OCI-LY7 (cell line): ENCODE data around the gene USP35. TPM values are rescaled to one million over a fixed set of nuclear protein-coding genes. Genes with fewer than 3 reads are reported as not detected.

ENCODE experiments used
- BruUV-seq: library from RNA; stranded (reverse); fragments of 400-500 nt; replicated peaks from 2 replicates; lab custom pipeline; 2021; lab: Mats Ljungman, UMichigan
- CTCF ChIA-PET: fragments of 300-600 bp; sonication (Branson Sonifier 250); formaldehyde crosslinking; loops from one replicate; lab custom pipeline; 2022; ENCODE audit warnings: antibody characterized with exemption; ENCODE audit not compliant: unreplicated experiment; lab: Charles Lee
- POLR2A ChIA-PET: fragments of 300-600 bp; sonication (Branson Sonifier 250); formaldehyde crosslinking; loops from one replicate; lab custom pipeline; 2022; ENCODE audit warnings: antibody characterized with exemption; lab: Charles Lee
- DNase-seq: peaks from one replicate; pipeline ENCODE4 v3.0.0-alpha.2; 2015; ENCODE audit warnings: low spot score
- H2AFZ ChIP-seq: fragments of 200-600 bp; sonication (generic), shearing (Covaris generic); 2 replicates; pipeline ENCODE4 v1.6.1; 2014; ENCODE audit warnings: mild to moderate bottlenecking, antibody characterized with exemption, low read length, moderate library complexity
- H3K27ac ChIP-seq: fragments of 200-600 bp; sonication (generic); 2 replicates; pipeline ENCODE4 v1.5.1; 2014; ENCODE audit warnings: mixed run types, low read depth, mild to moderate bottlenecking, moderate library complexity, low read length, inconsistent platforms; ENCODE audit not compliant: poor library complexity, severe bottlenecking
- H3K36me3 ChIP-seq: fragments of 200-600 bp; sonication (generic); 2 replicates; pipeline ENCODE4 v1.6.1; 2014; ENCODE audit warnings: mild to moderate bottlenecking, antibody characterized with exemption, low read length, moderate library complexity, mixed read lengths; ENCODE audit not compliant: insufficient read depth
- H3K4me1 ChIP-seq: fragments of 200-600 bp; sonication (generic); 2 replicates; pipeline ENCODE4 v1.5.1; 2014; ENCODE audit warnings: mild to moderate bottlenecking, low read length; ENCODE audit not compliant: insufficient read depth, poor library complexity, severe bottlenecking
- H3K4me2 ChIP-seq: fragments of 200-600 bp; sonication (generic); 2 replicates; pipeline ENCODE4 v1.6.1; 2014; ENCODE audit warnings: mild to moderate bottlenecking, low read length
- H3K4me3 ChIP-seq: fragments of 200-600 bp; sonication (generic); 2 replicates; pipeline ENCODE4 v1.5.1; 2014; ENCODE audit warnings: mild to moderate bottlenecking, low read depth, low read length; ENCODE audit not compliant: poor library complexity, severe bottlenecking
- H3K79me2 ChIP-seq: fragments of 200-600 bp; sonication (generic); 2 replicates; pipeline ENCODE4 v1.6.1; 2016; ENCODE audit warnings: low read depth, mild to moderate bottlenecking, low read length, moderate library complexity, mixed read lengths; ENCODE audit not compliant: insufficient read depth
- H3K9me2 ChIP-seq: fragments of 200-600 bp; sonication (generic); 2 replicates; pipeline ENCODE4 v1.6.1; 2016; ENCODE audit warnings: mild to moderate bottlenecking, low read length, mixed read lengths; ENCODE audit not compliant: insufficient read depth
- H3K9me3 ChIP-seq: fragments of 200-600 bp; sonication (generic); 2 replicates; pipeline ENCODE4 v1.6.1; 2014; ENCODE audit warnings: mild to moderate bottlenecking, mixed run types, low read length, mixed read lengths
- H4K20me1 ChIP-seq: fragments of 200-600 bp; sonication (generic); 2 replicates; pipeline ENCODE4 v1.6.1; 2014; ENCODE audit warnings: mild to moderate bottlenecking, antibody characterized with exemption, low read length, moderate library complexity, mixed read lengths; ENCODE audit not compliant: insufficient read depth
- CTCF ChIP-seq: fragments of 200-600 bp; sonication (generic); conservative IDR thresholded peaks from 2 replicates; pipeline ENCODE4 v1.5.1; 2014; ENCODE audit warnings: mild to moderate bottlenecking, antibody characterized with exemption, low read length, moderate library complexity, mixed read lengths
- EZH2phosphoT487 ChIP-seq: fragments of 200-600 bp; sonication (generic); IDR thresholded peaks from 2 replicates; pipeline ENCODE4 v1.6.1; 2018; ENCODE audit warnings: low read depth, borderline replicate concordance, mild to moderate bottlenecking, mixed run types, antibody characterized with exemption, low read length, moderate library complexity, mixed read lengths
- intact Hi-C: fragments of 100-400 bp; cut with micrococcal nuclease; formaldehyde crosslinking; loops from one replicate; pipeline ENCODE4 v1.10.0; 2022; ENCODE audit not compliant: unreplicated experiment
- total RNA-seq, 2 experiments: library from RNA; depleted of rRNA in 1 of 2; stranded (reverse); fragments of >200 nt in 1 of 2; shearing (Covaris generic) in 1 of 2; gene quantifications; 2 replicates each; pipeline ENCODE4 v1.2.3, GENCODE V29; 2014 to 2022

Gene USP35
- total RNA-seq, 2 experiments from 2014 or later: 3.2 to 4.9 TPM

GRCh38 chr11:78213526-78214330 is 25.0 kb downstream of the USP35 start:
- H3K9me2 ChIP-seq: no peaks in the 10 kb centered on the region
- no peak overlapping the region for H3K27ac ChIP-seq
- H3K4me3 ChIP-seq: no peak overlapping the region
- TF ChIP-seq CTCF (no peak), EZH2phosphoT487 (no peak)
- H4K20me1 ChIP-seq: no peaks in the 10 kb centered on the region
- no peak overlapping the region for H3K4me2 ChIP-seq
- ChIA-PET POLR2A (no interaction called here), CTCF (no interaction called here)
- no peak overlapping the region for H2AFZ ChIP-seq
- H3K9me3 ChIP-seq: no peaks in the 10 kb centered on the region
- DNase-seq: no peak
- no peaks in the 10 kb centered on the region for H3K36me3 ChIP-seq
- no peaks in the 10 kb centered on the region for H3K79me2 ChIP-seq
- intact Hi-C loops: no loop called here
- no peaks in the 10 kb centered on the region for H3K4me1 ChIP-seq
- no TSS peak for BruUV-seq

- Histone ChIP-seq H3K9me2 (no peaks in the 10 kb centered on the region), H3K36me3 (no peaks in the 10 kb centered on the region), H3K4me3 (no peak overlapping the region), H2AFZ (no peak overlapping the region), H4K20me1 (no peaks in the 10 kb centered on the region), H3K9me3 (no peaks in the 10 kb centered on the region), H3K4me2 (no peak overlapping the region), H3K79me2 (no peaks in the 10 kb centered on the region), H3K27ac (no peak overlapping the region), H3K4me1 (no peaks in the 10 kb centered on the region)
- POLR2A ChIA-PET: no interaction called here
- CTCF ChIA-PET: no interaction called here
- no TSS peak for BruUV-seq
- DNase-seq: no peak
- TF ChIP-seq EZH2phosphoT487 (no peak), CTCF (no peak)
- intact Hi-C loops: no loop called here
These were observed 25.8 kb downstream of the USP35 start for GRCh38 chr11:78214331-78215194.

GRCh38 chr11:78216021-78216420 is 27.3 kb downstream of the USP35 start:
- peaks cover 10% of the 10 kb centered on the region for H3K4me1 ChIP-seq
- no peaks in the 10 kb centered on the region for H3K36me3 ChIP-seq
- intact Hi-C loops: no loop called here
- CTCF ChIA-PET: no interaction called here
- no peaks in the 10 kb centered on the region for H3K9me3 ChIP-seq
- H2AFZ ChIP-seq: no peak overlapping the region
- DNase-seq: no peak
- no peak overlapping the region for H3K4me2 ChIP-seq
- no peaks in the 10 kb centered on the region for H3K9me2 ChIP-seq
- TF ChIP-seq CTCF (no peak), EZH2phosphoT487 (no peak)
- no TSS peak for BruUV-seq
- H3K4me3 ChIP-seq: no peak overlapping the region
- no peaks in the 10 kb centered on the region for H3K79me2 ChIP-seq
- no peak overlapping the region for H3K27ac ChIP-seq
- POLR2A ChIA-PET: no interaction called here
- no peaks in the 10 kb centered on the region for H4K20me1 ChIP-seq
